Stimulated activated CD4-positive, alpha-beta T cell treated with anti-CD3 and anti-CD28 coated beads, TNF-alpha, amount 100 ng/mL, for 48 hours (primary cell): ENCODE measurements around the gene GRAMD4.

Experiments used
- DNase-seq, 3 donors: peaks; one replicate each; pipeline ENCODE4 v3.0.0-alpha.2; 2020; ENCODE audit warnings: low read depth in 3 of 3

GRAMD4 gene

DNA sequence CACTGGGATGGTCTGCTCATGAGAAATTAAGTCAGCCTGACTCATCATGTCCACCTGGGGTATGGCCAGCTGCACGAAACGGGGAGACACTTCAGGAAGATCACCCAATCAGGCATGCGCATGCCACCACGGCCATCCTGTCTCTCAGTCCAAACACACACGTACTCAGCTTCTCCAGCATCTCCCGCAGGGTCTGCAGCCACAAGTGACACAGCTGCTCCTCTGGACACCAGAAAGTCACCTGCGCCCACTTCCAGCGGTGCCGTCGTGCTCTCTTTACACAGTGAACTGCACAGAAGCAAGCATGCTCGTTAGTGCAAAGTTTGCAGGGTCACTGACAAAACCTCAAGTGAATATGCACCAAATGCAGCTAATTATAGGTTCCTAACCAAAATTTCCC, 99.7 kb downstream of the GRAMD4 start:
- DNase-seq: no peak

DNA sequence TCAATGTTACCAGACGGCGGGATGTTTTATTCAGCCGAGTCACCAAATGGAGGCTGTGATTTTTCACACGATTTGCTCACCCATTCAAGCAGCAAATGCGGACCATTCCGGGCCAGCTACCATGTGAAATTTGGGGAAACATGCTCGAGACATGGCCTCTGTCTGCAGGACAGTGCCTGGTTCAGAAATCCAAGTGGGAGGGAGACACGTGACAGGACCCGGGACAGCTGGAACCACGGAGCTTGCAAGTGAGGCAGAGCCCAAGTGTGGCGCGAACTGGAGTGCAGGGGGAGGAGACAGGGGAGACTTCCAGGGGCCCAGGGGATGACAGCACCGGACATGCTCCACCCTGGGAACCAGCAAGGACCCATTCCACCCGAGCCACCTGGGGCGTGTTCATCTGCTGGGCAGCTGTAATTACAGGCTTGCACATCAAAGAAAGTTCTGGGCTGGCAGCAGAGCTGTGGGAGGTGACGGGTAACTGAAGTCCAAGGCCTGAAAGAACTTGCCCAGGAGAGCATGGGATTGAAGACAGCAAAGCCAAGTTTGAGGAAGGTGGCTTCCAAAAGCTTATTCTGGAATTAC, 101.4 kb downstream of the GRAMD4 start:
- DNase-seq: no peak

DNA sequence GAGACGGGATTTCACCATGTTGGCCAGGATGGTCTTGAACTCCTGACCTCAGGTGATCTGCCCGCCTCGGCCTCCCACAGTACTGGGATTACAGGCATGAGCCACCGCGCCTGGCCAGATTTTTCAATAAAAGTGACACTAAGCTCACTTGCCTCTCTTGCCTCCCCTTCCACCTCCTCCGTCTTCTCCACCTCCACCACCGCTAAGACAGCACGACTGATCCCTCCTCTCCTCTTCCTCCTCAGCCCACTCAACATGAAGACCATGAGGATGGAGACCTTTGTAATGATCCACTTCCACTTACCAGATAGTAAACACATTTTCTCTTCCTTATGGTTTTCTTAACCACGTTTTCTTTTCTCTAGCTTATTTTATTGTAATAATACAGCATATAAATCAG, 103.7 kb downstream of the GRAMD4 start:
- no peak for DNase-seq

DNA sequence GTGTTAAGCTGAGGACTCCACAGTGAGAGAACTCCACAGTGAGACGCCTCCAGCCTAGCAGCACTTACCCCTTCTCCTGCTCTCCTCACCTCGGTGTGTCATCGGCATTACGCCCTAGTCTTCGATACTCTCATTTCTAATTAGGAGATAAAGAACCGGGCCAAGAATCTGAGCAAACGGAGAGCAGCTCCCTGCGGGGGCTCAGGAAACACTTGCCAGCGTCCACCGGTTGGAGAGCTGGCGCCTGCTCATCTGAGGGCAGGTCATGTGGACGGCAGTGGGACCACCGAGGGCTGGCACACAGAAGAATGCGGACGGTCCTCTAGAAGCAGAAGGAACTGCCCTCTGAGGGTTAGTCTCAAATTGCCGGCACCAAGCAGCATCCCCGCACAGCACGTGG, 104.9 kb downstream of the GRAMD4 start:
- DNase-seq: no peak

DNA sequence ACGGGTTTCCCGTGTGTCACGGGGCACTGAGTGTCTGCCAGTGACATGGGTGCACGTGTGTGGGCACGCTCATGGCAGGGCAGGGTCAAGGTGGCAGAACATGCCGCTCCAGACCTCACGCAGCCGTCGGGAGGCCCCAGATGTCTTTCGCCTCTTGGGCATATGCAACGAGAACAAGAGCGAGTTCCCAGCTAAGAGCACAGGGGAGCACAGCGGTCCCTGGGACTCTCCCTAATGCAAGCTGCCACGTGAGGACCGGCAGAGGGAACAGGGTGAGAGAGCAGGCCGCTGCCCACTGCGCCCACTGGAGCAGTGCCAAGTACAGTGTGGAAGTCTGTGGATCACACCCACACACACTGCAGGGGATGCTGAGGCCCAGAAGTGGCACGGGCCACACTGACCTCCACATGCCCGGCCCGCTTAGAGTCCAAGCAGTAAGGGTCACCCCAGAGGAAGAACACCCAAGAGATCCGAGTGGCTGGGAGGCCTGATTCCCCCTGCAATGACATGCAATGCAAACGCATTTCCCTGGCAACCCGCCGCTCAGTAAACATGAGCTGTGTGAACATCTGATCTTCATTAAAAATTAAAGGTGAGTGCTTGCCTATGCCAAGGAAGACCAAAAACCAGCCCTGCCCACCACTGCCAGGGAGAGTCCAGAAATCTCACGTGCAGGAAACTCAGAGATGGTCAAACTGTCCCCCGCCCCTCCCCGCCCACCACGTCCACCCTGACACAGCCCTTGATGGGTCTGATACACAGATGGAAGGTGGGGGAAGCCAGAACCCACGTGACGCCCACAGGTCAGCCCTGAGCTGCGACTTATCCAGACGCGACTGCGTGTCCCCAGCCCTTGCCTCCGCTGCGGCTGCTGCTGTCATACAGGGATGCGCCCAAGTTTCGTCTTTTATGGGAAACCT, 106.1 kb downstream of the GRAMD4 start:
- no peak for DNase-seq

DNA sequence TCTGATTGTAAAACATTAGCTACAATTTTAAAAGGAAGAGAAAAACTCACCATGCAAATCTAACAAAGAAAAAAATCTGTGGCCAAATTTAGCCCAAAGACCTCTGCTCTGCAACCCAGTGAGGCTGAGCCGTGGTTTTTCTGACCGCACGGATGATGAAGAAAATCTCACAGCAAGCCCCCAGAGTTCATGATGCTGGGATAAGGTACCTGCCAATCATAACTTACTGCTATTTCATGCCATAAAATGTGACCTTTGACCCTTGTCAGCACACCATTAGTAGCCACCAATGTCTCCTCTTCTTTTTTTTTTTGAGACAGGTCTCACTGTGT, 106.8 kb downstream of the GRAMD4 start:
- DNase-seq: no peak

DNA sequence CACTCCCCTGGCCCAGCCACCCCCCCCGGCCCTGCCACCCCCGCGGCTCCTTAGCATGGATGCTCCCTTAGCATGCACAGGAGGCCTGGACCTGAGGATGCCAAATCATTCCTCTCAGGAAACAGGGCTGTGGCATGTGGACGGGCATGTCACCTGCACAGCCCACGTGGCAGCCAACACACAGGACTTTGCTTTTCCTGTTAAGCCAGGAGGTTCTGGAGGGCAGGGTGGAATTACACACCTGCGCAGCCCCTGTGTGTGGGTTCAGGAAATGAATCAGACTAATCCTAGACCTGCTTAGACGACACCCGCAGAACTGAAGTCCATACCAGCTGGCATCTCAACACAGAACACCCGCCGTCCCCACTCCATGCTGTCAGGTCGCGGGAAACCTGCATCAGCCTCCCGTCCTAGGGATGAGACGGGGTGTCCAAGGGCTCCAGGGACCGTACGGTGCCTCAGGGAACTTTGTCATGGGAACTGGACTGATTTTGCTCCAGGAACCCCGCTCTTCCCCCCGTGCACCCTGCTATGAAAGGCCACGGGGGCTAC, 107.7 kb downstream of the GRAMD4 start:
- no peak for DNase-seq

DNA sequence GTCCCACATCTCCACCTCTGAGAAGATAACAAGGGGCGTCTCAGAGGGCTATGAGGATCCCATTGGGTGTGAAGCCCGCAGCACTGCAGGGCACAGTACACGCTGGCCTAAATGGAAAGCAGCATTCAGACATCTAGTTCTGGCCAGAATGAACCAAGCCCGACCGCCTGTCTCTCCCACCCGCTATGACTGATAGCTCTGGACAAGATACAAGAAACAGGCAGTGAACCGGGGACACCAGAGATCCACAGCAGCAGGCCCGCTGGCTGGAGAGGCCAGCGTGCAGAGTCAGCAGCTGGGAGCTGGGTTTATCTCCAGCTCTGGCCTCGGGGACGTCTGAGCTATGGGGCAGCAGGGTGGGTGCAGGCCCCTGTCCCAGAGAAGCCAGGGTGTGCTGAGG, 108.3 kb downstream of the GRAMD4 start:
- DNase-seq: no peak
